Measurements from ENCODE around the gene NFKB1.
"Not testable (repeated sequence)": the region's sequence is repeated elsewhere in the genome, so short reads cannot be mapped to it uniquely, and the experiment has no call there.

The NFKB1 gene

GRCh38 chr4:102565696-102566095, 64.5 kb downstream of the NFKB1 start:
- no peak for DNase-seq (ENCODE audit: low spot score)

GRCh38 chr4:102566426-102566825, 65.3 kb downstream of the NFKB1 start:
- DNase-seq (ENCODE audit: low spot score), result no peak

- no peak for DNase-seq (ENCODE audit: low spot score)
Observed at GRCh38 chr4:102567427-102567826, 66.3 kb downstream of the NFKB1 start.

- no peak for DNase-seq (ENCODE audit: low spot score)
Observed at GRCh38 chr4:102569200-102569599, 68.0 kb downstream of the NFKB1 start.

GRCh38 chr4:102570211-102570610, 69.1 kb downstream of the NFKB1 start:
- not testable (repeated sequence) for DNase-seq (ENCODE audit: low spot score)

GRCh38 chr4:102572452-102572851, 71.3 kb downstream of the NFKB1 start:
- DNase-seq (ENCODE audit: low spot score), result no peak

- DNase-seq (ENCODE audit: low spot score), result no peak
Observed at GRCh38 chr4:102574317-102574716, 73.2 kb downstream of the NFKB1 start.

- no peak for DNase-seq (ENCODE audit: low spot score)
Observed at GRCh38 chr4:102575369-102576129, 74.4 kb downstream of the NFKB1 start.

- DNase-seq (ENCODE audit: low spot score), result no peak
Observed at GRCh38 chr4:102578270-102578669, 77.1 kb downstream of the NFKB1 start.

GRCh38 chr4:102578819-102579218, 77.7 kb downstream of the NFKB1 start:
- DNase-seq (ENCODE audit: low spot score), result no peak

- no peak for DNase-seq (ENCODE audit: low spot score)
Observed at GRCh38 chr4:102579794-102580462, 78.8 kb downstream of the NFKB1 start.

- no peak for DNase-seq (ENCODE audit: low spot score)
Observed at GRCh38 chr4:102580463-102580842, 79.3 kb downstream of the NFKB1 start.

- no peak for DNase-seq (ENCODE audit: low spot score)
Observed at GRCh38 chr4:102584091-102584490, 82.9 kb downstream of the NFKB1 start.

- DNase-seq (ENCODE audit: low spot score), result no peak
Observed at GRCh38 chr4:102585329-102585728, 84.2 kb downstream of the NFKB1 start.

GRCh38 chr4:102586002-102586643, 85.0 kb downstream of the NFKB1 start:
- no peak for DNase-seq (ENCODE audit: low spot score)

GRCh38 chr4:102586644-102587021, 85.5 kb downstream of the NFKB1 start:
- DNase-seq (ENCODE audit: low spot score), result no peak

- DNase-seq (ENCODE audit: low spot score), result no peak
Observed at GRCh38 chr4:102589743-102590142, 88.6 kb downstream of the NFKB1 start.

- DNase-seq (ENCODE audit: low spot score), result no peak
Observed at GRCh38 chr4:102592256-102592655, 91.1 kb downstream of the NFKB1 start.

GRCh38 chr4:102593147-102593546, 92.0 kb downstream of the NFKB1 start:
- no peak for DNase-seq (ENCODE audit: low spot score)

GRCh38 chr4:102594000-102594399, 92.8 kb downstream of the NFKB1 start:
- no peak for DNase-seq (ENCODE audit: low spot score)

GRCh38 chr4:102596532-102596931, 95.4 kb downstream of the NFKB1 start:
- no peak for DNase-seq (ENCODE audit: low spot score)

- no peak for DNase-seq (ENCODE audit: low spot score)
Observed at GRCh38 chr4:102598086-102598761, 97.1 kb downstream of the NFKB1 start.
